HG03565 (cell line): Measurements from ENCODE around the gene NAV2.
"Not testable (repeated sequence)": the region's sequence is repeated elsewhere in the genome, so short reads cannot be mapped to it uniquely, and the experiment has no call there.

Experiments used
- ATAC-seq: cut with Tn5 transposase; IDR thresholded peaks from one replicate; pipeline ENCODE4 v1.9.1; 2021; ENCODE audit warnings: mild to moderate bottlenecking, moderate library complexity; ENCODE audit not compliant: unreplicated experiment

Gene NAV2

GRCh38 chr11:19985111-19985510 is 272.5 kb downstream of the NAV2 start:
- ATAC-seq = no peak

DNA sequence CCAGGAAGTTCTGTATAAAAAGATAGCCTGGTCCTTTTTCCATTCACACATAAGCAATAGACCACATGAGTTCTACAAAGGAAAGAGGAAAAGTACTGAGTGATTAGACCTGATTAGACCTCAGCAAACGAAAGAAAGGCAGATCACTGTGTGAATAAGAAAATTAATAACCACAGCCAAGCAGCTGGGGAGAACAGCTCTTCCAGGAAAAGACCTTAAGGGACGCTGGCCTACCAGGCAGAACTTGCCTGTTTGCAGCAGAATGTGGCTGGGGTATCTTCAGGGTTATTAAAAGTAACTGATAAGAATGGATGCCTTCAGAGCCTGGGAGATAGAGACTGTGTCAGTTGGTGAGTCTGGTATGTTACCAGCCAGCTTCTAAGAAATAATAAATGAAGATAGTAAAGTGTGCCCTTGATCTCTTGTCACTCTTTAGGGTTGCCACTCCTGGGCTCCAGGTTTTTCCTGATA is 274.7 kb downstream of the NAV2 start:
- no peak for ATAC-seq

DNA sequence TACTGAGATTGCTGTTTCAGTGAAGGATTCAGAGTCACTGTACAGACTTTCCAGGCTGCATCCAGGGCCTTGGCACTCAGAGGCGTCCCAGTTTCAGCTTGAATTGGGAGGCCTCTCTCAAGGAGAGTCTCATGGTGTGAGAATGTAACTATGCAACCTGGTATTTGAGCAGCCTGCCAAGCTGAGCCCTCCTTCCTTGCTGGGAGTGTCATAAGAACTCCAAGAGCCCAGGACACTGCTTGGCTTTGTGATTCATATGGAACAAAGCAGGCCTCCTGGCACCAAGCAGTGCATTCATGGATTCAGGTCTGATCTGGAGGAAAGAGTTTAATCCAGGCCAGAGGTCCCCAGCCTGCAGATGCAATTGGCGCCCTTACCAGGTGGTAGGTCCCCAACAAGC is 276.0 kb downstream of the NAV2 start:
- ATAC-seq = no peak

DNA sequence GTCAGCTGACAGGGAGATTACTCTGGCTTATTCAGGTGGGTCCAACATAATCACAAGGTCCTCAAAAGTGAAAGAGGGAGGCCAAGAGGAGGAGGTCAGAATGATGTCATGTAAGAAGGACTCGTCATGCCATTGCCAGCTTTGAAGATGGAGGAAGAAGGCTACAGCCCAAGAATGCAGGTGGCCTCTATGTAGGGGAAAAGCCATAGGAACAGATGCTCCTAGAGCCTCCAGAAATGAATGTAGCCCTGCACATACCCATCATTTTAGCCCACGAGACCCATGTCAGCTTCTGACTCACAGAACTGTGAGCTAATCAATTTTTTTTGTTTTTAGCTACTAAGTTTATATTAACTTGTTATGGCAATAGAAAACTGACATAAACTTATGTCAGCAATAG is 276.6 kb downstream of the NAV2 start:
- ATAC-seq = no peak

DNA sequence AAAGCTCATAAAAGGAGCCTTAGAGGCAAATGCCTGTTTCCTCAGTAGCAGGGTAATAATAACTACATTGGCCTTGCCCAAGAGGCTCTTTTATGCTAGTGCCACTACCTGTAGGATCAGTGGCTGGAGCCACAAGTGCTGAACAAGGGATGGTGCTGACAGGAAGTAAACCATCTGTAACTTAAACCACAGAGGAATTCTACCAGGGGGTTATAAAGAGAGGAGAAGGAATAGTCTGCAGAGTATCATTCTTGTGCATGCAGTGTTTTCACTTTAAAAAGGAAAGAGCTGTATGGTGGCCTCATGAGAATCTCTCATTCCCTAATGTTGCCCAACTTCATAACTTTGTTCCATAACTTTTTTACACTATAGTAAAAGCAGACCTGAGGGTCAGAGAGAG is 279.5 kb downstream of the NAV2 start:
- no peak for ATAC-seq

DNA sequence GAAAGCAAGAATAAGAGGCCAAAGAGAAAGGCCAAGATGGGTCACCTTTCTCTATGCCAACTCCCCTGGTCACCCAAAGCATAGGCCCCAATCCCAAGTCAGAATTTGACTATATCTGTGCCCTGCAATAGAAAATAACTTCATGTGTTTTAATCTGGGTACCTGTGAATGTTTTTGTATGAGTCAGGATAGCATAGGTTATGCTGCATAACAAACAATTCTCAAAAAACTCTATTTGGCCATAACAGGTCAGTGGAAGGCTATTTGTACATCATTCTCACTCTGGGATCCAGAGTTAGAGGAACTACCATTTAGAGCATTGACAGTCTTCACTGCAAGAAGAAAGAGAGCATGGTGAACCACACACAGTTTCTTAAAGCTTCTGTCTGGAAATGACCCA is 280.4 kb downstream of the NAV2 start:
- ATAC-seq = no peak

DNA sequence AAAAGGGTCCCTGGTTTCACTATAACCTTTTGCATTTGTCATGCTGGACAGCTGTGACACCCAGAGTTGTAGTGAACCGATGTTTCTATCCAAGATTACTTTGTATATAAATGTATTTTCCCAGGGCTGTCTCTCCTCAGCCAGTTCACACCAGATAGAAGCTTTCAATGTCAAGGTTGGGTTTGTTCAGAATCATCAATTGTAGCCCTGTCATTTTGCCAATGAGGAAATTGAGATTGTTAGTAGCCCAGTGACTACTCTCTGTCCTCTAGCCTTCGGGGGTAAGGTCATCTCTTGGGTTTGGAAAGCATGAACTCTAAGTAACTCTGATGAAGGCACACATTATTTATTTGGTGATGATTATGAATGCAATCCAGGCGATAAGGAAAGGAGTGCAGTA is 282.0 kb downstream of the NAV2 start:
- no peak for ATAC-seq

DNA sequence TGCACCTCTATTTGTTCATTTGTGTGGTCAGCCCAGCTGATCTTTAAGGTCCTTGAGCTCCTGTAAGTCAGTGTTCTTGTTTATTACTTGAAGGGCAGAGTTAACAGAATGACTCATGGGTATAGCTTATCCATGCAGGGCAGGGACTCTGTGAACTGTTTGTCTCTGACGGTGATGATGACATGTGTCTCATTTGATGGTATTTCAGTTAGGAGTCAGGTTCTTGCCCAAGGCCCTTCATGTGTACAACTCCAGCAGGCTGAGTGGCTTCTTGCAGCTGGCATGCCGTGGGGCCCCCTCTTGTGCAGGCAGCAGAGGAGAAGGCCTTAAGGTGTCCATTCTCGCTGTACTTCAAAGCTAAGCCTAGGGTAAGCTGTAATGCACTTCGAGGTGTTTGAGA is 282.5 kb downstream of the NAV2 start:
- no peak for ATAC-seq

GRCh38 chr11:19996571-19996970 is 283.9 kb downstream of the NAV2 start:
- no peak for ATAC-seq

DNA sequence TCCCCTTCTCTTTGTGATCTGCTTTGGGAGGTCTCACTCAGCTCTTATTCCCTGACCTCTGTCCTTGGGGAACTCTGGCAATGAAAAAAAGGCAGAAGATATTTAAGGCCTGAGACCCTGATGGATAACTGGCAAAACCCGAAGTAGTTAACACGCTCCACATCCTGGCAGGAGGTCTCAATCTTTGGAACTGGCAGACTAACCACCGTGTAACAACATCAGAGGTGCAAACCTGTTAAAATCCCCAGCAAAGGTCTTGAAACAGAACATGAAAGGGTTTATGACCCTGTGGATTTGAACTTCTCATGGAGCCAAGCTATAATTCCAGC is 287.3 kb downstream of the NAV2 start:
- no peak for ATAC-seq

DNA sequence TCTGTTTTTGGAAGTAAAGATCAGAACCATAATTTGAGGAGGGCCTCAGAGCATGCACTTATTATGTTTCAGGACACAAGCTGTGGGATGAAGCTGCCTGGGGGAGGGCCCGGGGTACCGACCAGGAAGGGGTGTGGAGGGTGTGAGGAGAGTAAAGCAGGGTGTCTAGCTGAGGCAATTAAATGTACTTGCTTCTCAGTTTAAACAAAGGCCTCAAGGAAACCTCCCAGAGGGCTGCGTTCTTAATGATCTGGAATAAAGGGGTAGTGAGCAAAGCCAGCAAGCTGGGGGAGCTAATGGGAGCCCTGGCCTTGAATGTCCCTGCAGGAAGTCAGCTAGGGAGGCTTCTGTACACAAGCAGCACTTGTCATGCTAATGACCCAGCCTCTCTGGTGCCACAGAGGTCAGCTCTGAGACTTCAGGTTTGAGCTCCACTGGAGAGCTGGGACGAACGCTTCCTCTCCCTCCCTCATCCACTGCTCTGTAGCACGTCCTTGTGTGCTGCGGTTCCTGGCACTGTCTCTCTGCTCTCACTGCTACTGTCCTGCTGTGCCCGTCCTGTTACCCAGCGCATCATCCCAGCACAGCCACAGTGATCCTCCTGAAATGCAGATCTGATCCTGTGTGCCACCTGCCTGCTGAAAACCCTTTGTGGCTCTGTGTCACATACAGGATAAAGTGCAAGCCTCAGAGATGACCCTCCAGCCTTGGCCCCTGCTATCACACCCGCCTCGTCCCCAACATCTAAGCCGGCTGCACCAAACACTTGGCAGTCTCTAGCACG is 287.9 kb downstream of the NAV2 start:
- ATAC-seq = no peak

GRCh38 chr11:20002312-20003216 is 289.9 kb downstream of the NAV2 start:
- ATAC-seq = no peak

DNA sequence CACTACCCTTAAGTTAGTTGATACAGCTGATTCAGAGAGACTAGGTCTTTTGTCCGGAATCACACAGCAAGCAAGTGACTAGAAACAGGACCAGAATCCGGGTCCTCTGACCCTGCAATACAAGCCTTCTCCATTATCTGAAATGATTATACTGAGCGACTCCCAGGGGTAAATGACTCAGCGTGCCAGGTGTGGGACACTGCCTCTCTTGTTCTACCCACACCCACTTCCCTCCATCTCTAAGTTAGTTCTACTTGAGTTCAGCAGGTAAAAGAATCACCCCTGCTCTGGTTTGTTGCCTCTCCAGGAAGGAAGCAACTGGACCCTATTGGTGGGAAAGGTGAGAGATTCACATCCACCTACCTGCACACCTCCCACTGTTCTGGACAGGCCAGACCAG is 290.7 kb downstream of the NAV2 start:
- ATAC-seq = no peak

DNA sequence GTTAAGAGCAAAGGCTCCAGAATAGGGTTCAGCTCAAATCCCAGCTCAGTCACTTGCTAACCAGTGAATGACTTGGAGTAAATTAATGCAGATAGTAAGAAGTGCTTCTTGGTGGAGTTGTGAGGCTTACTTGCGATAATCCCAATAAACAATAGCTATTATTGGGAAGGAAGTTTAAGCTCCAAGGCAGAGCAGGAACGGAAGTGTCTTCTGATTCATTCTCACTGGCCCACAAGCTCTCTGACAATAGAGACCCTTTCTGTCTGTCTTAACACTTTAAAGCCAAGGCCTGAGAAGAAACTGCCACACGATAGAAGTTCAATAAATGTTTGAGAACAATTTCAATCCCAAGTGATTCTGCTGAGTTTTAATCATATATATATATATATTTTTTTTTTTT is 292.2 kb downstream of the NAV2 start:
- no peak for ATAC-seq

DNA sequence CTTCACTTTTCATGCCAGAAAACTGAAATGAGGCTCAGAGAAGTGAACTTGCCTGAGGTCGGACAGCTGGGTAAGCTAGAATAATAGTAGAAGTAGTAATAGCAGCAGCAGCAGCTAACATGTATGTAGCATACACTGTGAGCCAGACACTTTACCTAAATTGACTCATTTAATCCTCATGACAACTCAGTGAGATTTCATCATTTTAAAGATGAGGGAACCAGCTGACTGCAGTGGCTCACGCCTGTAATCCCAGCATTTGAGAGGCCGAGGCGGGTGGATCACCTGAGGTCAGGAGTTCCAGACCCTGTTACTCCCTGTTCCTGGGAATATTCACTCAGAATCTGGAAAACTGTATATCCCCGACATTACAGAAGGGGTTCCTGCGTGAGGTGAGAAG is 293.1 kb downstream of the NAV2 start:
- ATAC-seq = no peak

GRCh38 chr11:20006618-20007017 is 294.0 kb downstream of the NAV2 start:
- not testable (repeated sequence) for ATAC-seq

GRCh38 chr11:20007386-20007785 is 294.7 kb downstream of the NAV2 start:
- ATAC-seq = no peak

DNA sequence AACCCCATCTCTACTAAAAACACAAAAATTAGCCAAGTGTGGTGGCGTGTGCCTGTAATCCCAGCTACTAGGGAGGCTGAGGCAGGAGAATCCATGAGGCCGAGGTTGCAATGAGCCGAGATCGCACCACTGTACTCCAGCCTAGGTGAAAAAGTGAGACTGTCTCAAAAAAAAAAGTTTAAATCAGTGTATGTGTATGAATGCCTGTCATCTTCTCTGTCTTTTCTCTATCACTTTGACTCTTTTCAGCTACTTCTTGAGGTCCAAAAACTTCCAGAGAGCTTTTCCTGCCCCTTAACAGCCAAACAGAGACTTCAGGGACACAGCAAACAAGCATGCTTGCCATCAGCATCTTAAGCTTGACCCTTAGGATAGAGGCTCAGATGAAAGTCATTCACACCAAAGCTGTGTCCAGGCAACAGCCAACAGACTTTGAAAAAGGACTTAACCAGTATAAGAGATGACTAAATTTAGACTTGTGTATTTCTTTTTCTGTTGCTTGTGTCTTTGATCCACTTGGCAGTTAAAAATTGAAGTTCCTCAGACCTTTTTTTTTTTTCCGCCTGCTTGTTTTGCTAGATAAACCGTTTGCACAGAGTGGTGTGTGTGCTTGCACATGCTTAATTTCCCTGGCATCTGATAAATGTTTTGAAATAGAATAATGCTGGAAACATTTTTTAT is 295.7 kb downstream of the NAV2 start:
- no peak for ATAC-seq

GRCh38 chr11:20008871-20009644 is 296.4 kb downstream of the NAV2 start:
- ATAC-seq = no peak

- no peak for ATAC-seq
Measured at GRCh38 chr11:20010156-20010850, 297.7 kb downstream of the NAV2 start.
